PC-9 (cell line): ENCODE results near the gene GALNT10. TPM values are rescaled to one million over a fixed set of nuclear protein-coding genes. Genes with fewer than 3 reads are reported as not detected.

ENCODE experiments used
- BruUV-seq: library from RNA; stranded (reverse); fragments of 400-500 nt; replicated peaks from 2 replicates; lab custom pipeline; 2021; lab: Mats Ljungman, UMichigan
- CTCF ChIA-PET: fragments of 300-600 bp; sonication (Branson Sonifier 250); formaldehyde crosslinking; loops from one replicate; lab custom pipeline; 2022; ENCODE audit warnings: antibody characterized with exemption; lab: Charles Lee
- POLR2A ChIA-PET: fragments of 300-600 bp; sonication (Branson Sonifier 250); formaldehyde crosslinking; loops from one replicate; lab custom pipeline; 2022; ENCODE audit warnings: antibody characterized with exemption; ENCODE audit not compliant: unreplicated experiment; lab: Charles Lee
- DNase-seq, 2 experiments: peaks; one replicate each; pipeline versions ENCODE4 v3.0.0 to v3.0.0-alpha.2; 2015 to 2022; ENCODE audit warnings: mixed read lengths in 1 of 2
- H2AFZ ChIP-seq: fragments of 200-600 bp; sonication (generic); 2 replicates; pipeline ENCODE4 v1.8.1; 2017; ENCODE audit warnings: antibody characterized with exemption
- H3F3A ChIP-seq: fragments of 200-600 bp; sonication (generic); 2 replicates; pipeline ENCODE4 v1.8.1; 2017; ENCODE audit warnings: antibody characterized with exemption, mild to moderate bottlenecking, low read depth; ENCODE audit not compliant: insufficient read depth
- H3K27ac ChIP-seq: fragments of 200-600 bp; sonication (generic); 2 replicates; pipeline ENCODE4 v1.6.1; 2016; ENCODE audit warnings: mixed run types
- H3K27me3 ChIP-seq: fragments of 200-600 bp; sonication (generic); 2 replicates; pipeline ENCODE4 v1.6.1; 2016; ENCODE audit warnings: low read depth, mixed run types; ENCODE audit not compliant: insufficient read depth
- H3K36me3 ChIP-seq: fragments of 200-600 bp; sonication (generic); 2 replicates; pipeline ENCODE4 v1.6.1; 2016; ENCODE audit warnings: low read depth, mixed run types
- H3K4me1 ChIP-seq: fragments of 200-600 bp; sonication (generic); replicated peaks from 2 replicates; pipeline ENCODE4 v1.6.1; 2016; ENCODE audit warnings: mixed run types; ENCODE audit not compliant: insufficient read depth
- H3K4me2 ChIP-seq: fragments of 200-600 bp; sonication (generic); 2 replicates; pipeline ENCODE4 v1.6.1; 2017; ENCODE audit warnings: mixed run types
- H3K4me3 ChIP-seq: fragments of 200-600 bp; sonication (generic); 2 replicates; pipeline ENCODE4 v1.6.1; 2016; ENCODE audit warnings: mixed run types
- H3K79me2 ChIP-seq: fragments of 200-600 bp; sonication (generic); 2 replicates; pipeline ENCODE4 v1.6.1; 2017; ENCODE audit warnings: low read depth, mixed run types
- H3K9me2 ChIP-seq: fragments of 200-600 bp; sonication (generic); 2 replicates; pipeline ENCODE4 v1.8.1; 2017; ENCODE audit warnings: mild to moderate bottlenecking; ENCODE audit not compliant: insufficient read depth
- H3K9me3 ChIP-seq: fragments of 200-600 bp; sonication (generic); 2 replicates; pipeline ENCODE4 v1.8.1; 2016; ENCODE audit warnings: low read depth; ENCODE audit not compliant: insufficient read depth
- H4K20me1 ChIP-seq: fragments of 200-600 bp; sonication (generic); 2 replicates; pipeline ENCODE4 v1.8.1; 2017; ENCODE audit not compliant: insufficient read depth
- CTCF ChIP-seq: fragments of 200-600 bp; sonication (generic); conservative IDR thresholded peaks from 2 replicates; pipeline ENCODE4 v1.6.1; 2017; ENCODE audit warnings: mixed run types, antibody characterized with exemption, mild to moderate bottlenecking, moderate library complexity
- EZH2 ChIP-seq: fragments of 200-600 bp; sonication (generic); IDR thresholded peaks from 2 replicates; pipeline ENCODE4 v1.8.0; 2017; ENCODE audit warnings: antibody characterized with exemption, low read depth
- intact Hi-C: fragments of 100-400 bp; cut with micrococcal nuclease; formaldehyde crosslinking; loops from one replicate; pipeline ENCODE4 v1.10.0; 2022; ENCODE audit not compliant: unreplicated experiment
- total RNA-seq: library from RNA; stranded (reverse); gene quantifications from 2 replicates; pipeline ENCODE4 v1.2.3, GENCODE V29; 2021

Gene GALNT10
- total RNA-seq, 1 experiment from 2014 or later, result 101 TPM

GRCh38 chr5:154430961-154431630 is 240.6 kb downstream of the GALNT10 start:
- Histone ChIP-seq H2AFZ (no peak overlapping the region), H3K9me2 (no peaks in the 10 kb centered on the region), H3F3A (no peaks in the 10 kb centered on the region), H3K27me3 (no peaks in the 10 kb centered on the region), H3K79me2 (no peaks in the 10 kb centered on the region), H3K4me3 (no peak overlapping the region), H4K20me1 (no peaks in the 10 kb centered on the region), H3K27ac (no peak overlapping the region), H3K36me3 (no peaks in the 10 kb centered on the region), H3K4me2 (no peak overlapping the region), H3K4me1 (no peaks in the 10 kb centered on the region), H3K9me3 (no peaks in the 10 kb centered on the region)
- POLR2A ChIA-PET, result no interaction called here
- BruUV-seq, result no TSS peak
- no peak for TF ChIP-seq CTCF
- TF ChIP-seq EZH2, result no peak
- no peak for DNase-seq
- intact Hi-C loops, result no loop called here
- CTCF ChIA-PET, result no interaction called here

GRCh38 chr5:154435226-154435625 is 244.7 kb downstream of the GALNT10 start:
- CTCF ChIA-PET, result no interaction called here
- POLR2A ChIA-PET, result no interaction called here
- H3K79me2 ChIP-seq, result no peaks in the 10 kb centered on the region
- H3K27ac ChIP-seq, result no peak overlapping the region
- H3K9me3 ChIP-seq, result no peaks in the 10 kb centered on the region
- DNase-seq, result no peak
- peaks cover 11% of the 10 kb centered on the region for H3K36me3 ChIP-seq
- no peak overlapping the region for H3K4me3 ChIP-seq
- no peaks in the 10 kb centered on the region for H3K4me1 ChIP-seq
- intact Hi-C loops, result no loop called here
- H3K4me2 ChIP-seq, result no peak overlapping the region
- no peak overlapping the region for H2AFZ ChIP-seq
- BruUV-seq, result no TSS peak
- TF ChIP-seq EZH2 (no peak), CTCF (no peak)
- H3K27me3 ChIP-seq, result no peaks in the 10 kb centered on the region
- no peaks in the 10 kb centered on the region for H3F3A ChIP-seq
- H4K20me1 ChIP-seq, result no peaks in the 10 kb centered on the region
- no peaks in the 10 kb centered on the region for H3K9me2 ChIP-seq

- Histone ChIP-seq H3K4me2 (no peak overlapping the region), H2AFZ (no peak overlapping the region), H4K20me1 (no peaks in the 10 kb centered on the region), H3K4me3 (no peak overlapping the region), H3K9me2 (no peaks in the 10 kb centered on the region), H3K4me1 (no peaks in the 10 kb centered on the region), H3K36me3 (peaks cover 17% of the 10 kb centered on the region), H3K27me3 (no peaks in the 10 kb centered on the region), H3K9me3 (no peaks in the 10 kb centered on the region), H3K79me2 (no peaks in the 10 kb centered on the region), H3K27ac (no peak overlapping the region), H3F3A (no peaks in the 10 kb centered on the region)
- intact Hi-C loops, result no loop called here
- ChIA-PET CTCF (no interaction called here), POLR2A (interaction anchor here (0.5 kb wide), 1 partner anchor 362 kb away, joined by 3 read pairs; no protein-coding TSS in a partner anchor)
- no TSS peak for BruUV-seq
- TF ChIP-seq CTCF (no peak), EZH2 (no peak)
- DNase-seq, result no peak
Measured at GRCh38 chr5:154437281-154437965, 246.9 kb downstream of the GALNT10 start.
